GM19043 (cell line): Measurements from ENCODE around the gene FBXW8.

Experiments
- ATAC-seq: cut with Tn5 transposase; IDR thresholded peaks from one replicate; pipeline ENCODE4 v1.9.1; 2021; ENCODE audit warnings: low read depth; ENCODE audit not compliant: unreplicated experiment

The FBXW8 gene

DNA sequence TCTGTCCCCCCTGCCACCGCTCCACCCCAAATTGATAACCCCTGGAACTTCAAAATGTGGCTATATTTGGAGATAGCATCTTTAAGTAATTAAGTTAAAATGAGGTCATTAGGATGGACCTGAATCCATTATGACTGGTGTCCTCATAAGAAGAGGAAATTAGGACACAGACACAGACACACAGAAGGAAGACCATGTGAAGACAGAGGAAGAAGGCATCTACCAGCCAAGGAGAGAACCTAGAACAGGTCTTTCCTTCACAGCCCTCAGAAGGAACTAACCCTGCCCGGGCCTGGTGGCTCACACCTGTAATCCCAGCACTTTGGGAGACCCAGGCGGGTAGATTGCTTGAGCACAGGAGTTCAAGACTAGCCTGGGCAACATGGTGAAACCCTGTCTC, 25.9 kb upstream of the FBXW8 start:
- no peak for ATAC-seq

GRCh38 chr12:116885491-116885890, 25.3 kb upstream of the FBXW8 start:
- no peak for ATAC-seq

DNA sequence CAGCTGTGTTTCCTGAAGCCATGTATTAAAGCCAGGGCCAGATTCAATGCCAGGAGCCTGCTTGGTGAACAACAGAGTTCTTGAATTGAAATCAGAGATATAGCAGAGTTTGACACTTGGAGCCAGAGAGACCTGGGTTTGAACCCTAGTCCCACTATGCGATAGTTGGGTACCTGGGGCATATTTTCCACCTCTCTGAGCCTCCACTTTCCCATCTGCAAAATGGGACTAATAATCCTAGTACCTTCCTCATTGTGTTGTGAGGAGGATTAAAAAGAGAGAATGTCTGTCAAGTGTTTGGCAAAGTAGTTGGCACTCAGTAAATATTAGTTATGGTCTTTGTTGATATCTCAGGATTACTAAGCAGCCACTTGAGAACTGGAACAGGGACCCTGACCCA, 23.5 kb upstream of the FBXW8 start:
- no peak for ATAC-seq

- no peak for ATAC-seq
Measured at GRCh38 chr12:116887897-116888296, 22.9 kb upstream of the FBXW8 start.

DNA sequence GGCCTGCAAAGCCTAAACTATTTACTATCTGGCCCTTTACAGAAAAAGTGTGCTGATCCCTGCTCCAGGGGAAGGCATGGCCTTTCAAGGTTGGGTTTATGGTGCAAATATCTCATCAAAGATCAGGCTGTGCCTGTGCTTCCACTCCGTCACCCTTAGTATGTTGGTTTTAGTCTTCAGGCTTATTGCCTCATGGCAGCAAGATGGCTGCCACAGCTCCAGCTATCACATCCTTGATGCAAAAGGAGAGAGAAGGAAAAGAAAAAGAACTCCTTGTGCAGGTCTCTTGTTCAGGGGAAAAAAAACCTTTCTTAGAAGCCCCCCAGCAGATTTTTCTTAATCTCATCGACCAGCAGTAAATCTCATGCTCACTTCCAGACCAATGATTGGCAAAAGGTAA, 20.4 kb upstream of the FBXW8 start:
- ATAC-seq, result no peak

- no peak for ATAC-seq
Measured at GRCh38 chr12:116891019-116891418, 19.7 kb upstream of the FBXW8 start.

GRCh38 chr12:116892349-116893140, 18.2 kb upstream of the FBXW8 start:
- ATAC-seq, result no peak

GRCh38 chr12:116894913-116895312, 15.8 kb upstream of the FBXW8 start:
- no peak for ATAC-seq

- ATAC-seq, result no peak
Measured at GRCh38 chr12:116896411-116896924, 14.3 kb upstream of the FBXW8 start.

GRCh38 chr12:116897476-116897875, 13.3 kb upstream of the FBXW8 start:
- ATAC-seq, result no peak

- no peak for ATAC-seq
Measured at GRCh38 chr12:116898669-116899068, 12.1 kb upstream of the FBXW8 start.

- ATAC-seq, result no peak
Measured at GRCh38 chr12:116901612-116902011, 9.1 kb upstream of the FBXW8 start.

- no peak for ATAC-seq
Measured at GRCh38 chr12:116903818-116904217, 6.9 kb upstream of the FBXW8 start.

- ATAC-seq, result no peak
Measured at GRCh38 chr12:116906285-116906684, 4.5 kb upstream of the FBXW8 start.

GRCh38 chr12:116910280-116910644, 488 bp upstream of the FBXW8 start:
- ATAC-seq, result no peak

DNA sequence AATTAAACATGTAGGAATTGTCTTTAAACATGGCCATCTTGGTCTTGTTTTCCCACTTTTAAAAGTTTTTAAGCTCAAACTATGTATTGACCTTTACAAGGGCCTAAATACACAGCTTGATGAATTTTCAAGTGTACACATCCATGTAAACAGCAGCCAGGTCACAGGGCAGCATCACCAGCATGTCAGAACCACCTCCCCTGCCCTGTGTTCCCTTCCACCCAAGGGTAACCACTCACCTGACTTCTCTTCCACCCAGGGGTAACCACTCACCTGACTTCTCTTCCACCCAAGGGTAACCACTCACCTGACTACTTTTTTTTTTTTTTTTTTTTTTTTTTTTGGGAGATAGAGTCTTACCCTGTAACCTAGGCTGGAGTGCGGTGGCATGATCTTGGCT, 4.6 kb downstream of the FBXW8 start:
- no peak for ATAC-seq

GRCh38 chr12:116916122-116916521, 5.4 kb downstream of the FBXW8 start:
- ATAC-seq, result no peak

DNA sequence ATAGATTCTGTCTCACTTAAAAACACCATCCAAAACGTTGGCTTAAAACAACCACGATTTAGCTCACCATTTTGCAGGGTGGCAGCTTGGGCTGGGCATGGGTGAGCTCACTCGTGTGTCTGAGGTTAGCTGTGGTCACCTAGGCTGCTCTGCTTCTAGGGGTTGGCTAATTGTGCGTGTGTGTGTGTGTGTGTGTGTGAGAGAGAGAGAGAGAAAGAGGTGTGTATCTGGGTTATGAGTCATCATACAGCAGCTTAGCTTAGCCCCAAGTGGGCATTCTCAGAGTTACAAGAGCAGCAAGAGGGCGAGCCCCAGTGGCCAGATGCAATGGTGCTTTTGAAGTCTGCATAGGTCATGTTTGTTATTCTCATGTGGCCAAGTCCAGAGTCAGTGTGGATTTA, 6.0 kb downstream of the FBXW8 start:
- peak; percentile 88 for ATAC-seq

GRCh38 chr12:116918464-116918863, 7.7 kb downstream of the FBXW8 start:
- ATAC-seq, result no peak

GRCh38 chr12:116919247-116919661, 8.5 kb downstream of the FBXW8 start:
- ATAC-seq, result no peak

DNA sequence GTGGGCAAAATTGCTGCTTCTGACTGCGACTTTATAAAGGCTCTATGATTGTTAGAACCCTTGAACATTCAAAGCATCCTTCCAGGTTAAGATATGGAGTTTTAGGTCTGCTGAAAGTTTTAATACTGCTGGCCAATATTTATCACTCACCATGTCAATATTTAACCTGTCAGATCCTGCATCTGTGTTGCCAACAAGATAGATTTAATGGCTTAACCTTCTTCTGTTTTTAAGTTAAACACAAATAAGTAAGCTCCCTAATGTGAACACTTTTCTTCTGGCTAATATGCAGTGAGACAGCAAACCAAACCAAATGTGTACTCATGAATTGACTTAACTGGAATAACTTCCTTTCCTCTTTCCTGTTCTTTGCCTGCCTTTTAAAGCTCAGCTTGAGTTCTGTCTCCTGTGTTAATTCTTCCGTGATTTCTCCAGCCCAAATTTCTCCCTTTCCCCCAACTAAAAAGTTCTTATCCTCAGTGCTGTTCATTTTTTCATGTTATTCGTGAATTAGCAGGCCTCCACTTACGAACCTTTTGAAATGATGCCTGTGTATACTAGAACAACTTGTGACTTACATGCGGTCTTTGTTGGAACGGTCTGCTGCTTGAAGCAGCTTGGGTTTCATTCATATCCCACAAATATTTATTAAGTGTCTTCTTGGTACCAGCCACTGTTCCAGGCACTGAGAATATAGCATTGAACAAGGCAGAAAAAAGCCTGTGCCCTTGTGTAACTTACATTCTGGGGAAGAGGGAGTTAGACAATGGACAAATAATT, 9.1 kb downstream of the FBXW8 start:
- ATAC-seq, result no peak

DNA sequence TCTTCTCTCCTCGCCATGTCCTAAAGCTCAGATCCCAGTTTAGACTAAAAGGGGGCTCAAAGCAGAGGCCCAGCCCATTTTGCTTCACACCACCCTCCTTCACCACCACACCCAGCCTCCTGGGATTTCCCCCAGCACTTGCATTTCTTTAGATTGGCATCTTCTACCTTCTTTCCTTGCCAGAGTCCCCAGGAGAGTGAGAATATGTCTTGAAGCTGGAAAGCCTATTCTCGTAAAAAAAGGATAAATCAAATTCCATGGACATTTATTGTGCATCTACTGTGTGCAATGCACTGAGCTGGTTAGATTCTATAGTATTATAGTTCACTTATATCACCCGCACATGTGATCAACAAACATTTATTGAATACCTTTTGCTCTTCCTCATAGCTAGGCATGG, 10.2 kb downstream of the FBXW8 start:
- no peak for ATAC-seq
